DOHH2 (cell line): ENCODE measurements around the gene CHERP.

ENCODE experiments used
- H3F3A ChIP-seq: fragments of 200-600 bp; sonication (generic), shearing (Covaris generic); 2 replicates; pipeline ENCODE4 v1.6.0; 2016; ENCODE audit warnings: antibody characterized with exemption, mild to moderate bottlenecking; ENCODE audit not compliant: control insufficient read depth, insufficient read depth
- H3K27ac ChIP-seq: fragments of 200-600 bp; sonication (generic); 2 replicates; pipeline ENCODE4 v1.5.1; 2014; ENCODE audit warnings: low read depth, mild to moderate bottlenecking, low read length, moderate library complexity
- H3K27me3 ChIP-seq: fragments of 200-600 bp; sonication (generic); 2 replicates; pipeline ENCODE4 v1.6.1; 2014; ENCODE audit warnings: mild to moderate bottlenecking, low read length, mixed read lengths; ENCODE audit not compliant: control insufficient read depth
- H3K36me3 ChIP-seq: fragments of 200-600 bp; sonication (generic); 2 replicates; pipeline ENCODE4 v1.6.1; 2014; ENCODE audit warnings: mild to moderate bottlenecking, low read length, moderate library complexity, mixed read lengths; ENCODE audit not compliant: control insufficient read depth
- H3K4me1 ChIP-seq: fragments of 200-600 bp; sonication (generic); 2 replicates; pipeline ENCODE4 v1.6.1; 2014; ENCODE audit warnings: mild to moderate bottlenecking, low read length, mixed read lengths; ENCODE audit not compliant: control insufficient read depth
- H3K4me2 ChIP-seq: fragments of 200-600 bp; sonication (generic); 2 replicates; pipeline ENCODE4 v1.6.0; 2014; ENCODE audit warnings: mild to moderate bottlenecking, low read length, moderate library complexity
- H3K4me3 ChIP-seq: fragments of 200-600 bp; sonication (generic); 2 replicates; pipeline ENCODE4 v1.5.1; 2014; ENCODE audit warnings: mild to moderate bottlenecking, low read length, mixed read lengths
- H3K79me2 ChIP-seq: fragments of 200-600 bp; sonication (generic); 2 replicates; pipeline ENCODE4 v1.6.1; 2014; ENCODE audit warnings: mild to moderate bottlenecking, low read length, mixed read lengths; ENCODE audit not compliant: control insufficient read depth
- H3K9me2 ChIP-seq: fragments of 200-600 bp; sonication (generic); replicated peaks from 2 replicates; pipeline ENCODE4 v1.6.1; 2014; ENCODE audit warnings: mild to moderate bottlenecking, low read length, mixed read lengths; ENCODE audit not compliant: control insufficient read depth
- H3K9me3 ChIP-seq: fragments of 200-600 bp; sonication (generic); 2 replicates; pipeline ENCODE4 v1.6.1; 2014; ENCODE audit warnings: antibody characterized with exemption, low read length, mixed read lengths; ENCODE audit not compliant: control insufficient read depth, insufficient read depth
- H4K20me1 ChIP-seq: fragments of 200-600 bp; sonication (generic); 2 replicates; pipeline ENCODE4 v1.6.0; 2014; ENCODE audit warnings: low read depth, mild to moderate bottlenecking, antibody characterized with exemption, low read length, moderate library complexity; ENCODE audit not compliant: control insufficient read depth, insufficient read depth
- CTCF ChIP-seq: fragments of 200-600 bp; sonication (generic); IDR thresholded peaks from one replicate; pipeline ENCODE4 v1.5.1; 2014; ENCODE audit warnings: antibody characterized with exemption, mild to moderate bottlenecking, low read depth, low read length; ENCODE audit not compliant: poor library complexity, severe bottlenecking
- EZH2phosphoT487 ChIP-seq: fragments of 200-600 bp; sonication (generic); IDR thresholded peaks from 2 replicates; pipeline ENCODE4 v1.6.1; 2017; ENCODE audit warnings: borderline replicate concordance, mild to moderate bottlenecking, antibody characterized with exemption, low read length, moderate library complexity, mixed read lengths

Gene CHERP

DNA sequence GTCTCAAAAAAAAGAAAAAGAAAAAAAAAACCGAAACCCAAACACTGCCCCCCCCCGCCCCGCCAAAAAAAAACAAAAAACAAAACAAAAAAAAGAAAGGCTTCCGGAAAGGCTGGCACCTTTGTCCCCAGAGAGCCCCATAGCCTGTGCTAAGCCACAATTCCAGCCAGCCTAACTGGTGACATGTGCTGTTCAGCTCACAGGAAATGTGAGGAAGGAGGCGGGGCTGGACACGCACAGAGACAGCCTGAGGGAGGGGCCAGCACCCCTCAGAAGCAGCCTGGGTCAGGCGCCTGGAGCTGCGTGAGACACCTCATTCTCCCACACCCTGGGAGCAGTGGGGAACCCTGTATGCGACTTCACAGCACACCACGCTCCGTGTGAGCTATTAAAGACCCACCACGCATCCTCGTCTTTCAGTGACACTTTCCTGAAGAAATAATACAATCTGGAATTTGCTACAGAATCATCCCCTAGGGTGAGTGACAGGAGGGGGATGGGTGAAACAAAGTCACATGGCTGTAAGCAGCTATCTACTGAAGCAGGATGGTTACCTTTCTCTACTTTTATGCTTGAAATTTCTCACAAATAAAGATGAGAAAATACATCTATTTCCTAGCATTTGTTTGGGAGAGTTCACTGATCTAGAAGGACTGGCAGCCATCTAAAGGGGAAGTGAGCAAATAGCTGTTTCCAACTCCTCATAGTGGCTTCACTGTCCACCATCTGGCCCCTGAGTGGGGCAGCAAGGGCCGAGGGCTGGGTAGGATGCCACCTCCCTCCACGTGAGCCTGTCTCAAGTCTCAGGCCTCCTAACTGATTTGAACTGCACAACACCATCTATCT, 42.2 kb upstream of the CHERP start:
- Histone ChIP-seq H3K4me1 (peaks cover 79% of the 10 kb centered on the region), H4K20me1 (peaks cover 5% of the 10 kb centered on the region; the same call in 1 of the 2 replicates), H3K79me2 (peaks cover 96% of the 10 kb centered on the region), H3F3A (peaks cover 42% of the 10 kb centered on the region), H3K36me3 (peaks cover 57% of the 10 kb centered on the region), H3K9me2 (no peaks in the 10 kb centered on the region), H3K4me3 (peak overlapping the region; percentile 78), H3K9me3 (no peaks in the 10 kb centered on the region), H3K4me2 (peak overlapping the region; percentile 96), H3K27me3 (no peaks in the 10 kb centered on the region), H3K27ac (peak overlapping the region; percentile 96)
- no peak for TF ChIP-seq CTCF
- no peak for TF ChIP-seq EZH2phosphoT487

DNA sequence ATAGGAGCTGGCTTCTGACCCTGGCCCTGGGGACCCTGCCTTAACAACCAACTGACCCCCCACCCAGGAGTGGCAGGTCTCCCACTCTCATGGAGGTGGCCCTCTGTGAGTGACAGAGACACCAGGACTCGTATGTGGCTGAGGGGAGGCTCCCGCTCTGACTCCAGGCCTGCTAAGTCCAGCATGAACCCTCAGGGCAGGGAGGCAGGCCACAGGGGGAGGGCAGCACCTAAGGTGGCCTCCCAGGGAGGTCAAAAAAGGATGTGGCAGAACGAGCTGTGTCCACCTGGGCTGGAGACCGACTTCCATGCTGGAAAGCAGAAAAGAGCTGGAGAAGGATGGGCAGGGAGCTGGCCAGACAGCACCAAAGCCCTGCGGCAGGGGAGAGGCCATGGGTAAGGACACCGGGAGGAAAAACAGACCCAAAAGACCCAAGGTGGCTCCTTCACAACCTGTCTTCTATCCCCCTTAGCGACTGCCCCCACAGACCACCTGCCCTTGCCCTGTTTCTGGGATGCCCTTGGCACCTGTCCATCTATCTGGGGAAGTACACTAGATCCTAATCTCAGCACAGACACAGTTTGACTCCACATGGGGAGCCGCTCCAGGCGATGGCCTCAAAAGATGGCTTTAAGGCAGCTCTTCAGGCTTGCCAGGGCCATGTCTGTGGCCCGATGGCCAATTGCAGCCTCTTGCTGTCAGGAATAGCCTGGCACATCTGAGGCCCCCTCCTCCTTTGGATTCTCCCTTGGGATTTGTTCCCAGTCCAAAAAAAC, 40.4 kb upstream of the CHERP start:
- TF ChIP-seq EZH2phosphoT487 (no peak), CTCF (no peak)

GRCh38 chr19:16581971-16582343, 39.7 kb upstream of the CHERP start:
- H3F3A ChIP-seq = peaks cover 24% of the 10 kb centered on the region
- TF ChIP-seq EZH2phosphoT487 (no peak), CTCF (no peak)
- H3K27me3 ChIP-seq = no peaks in the 10 kb centered on the region
- peaks cover 68% of the 10 kb centered on the region for H3K36me3 ChIP-seq
- H3K9me2 ChIP-seq = no peaks in the 10 kb centered on the region
- H3K79me2 ChIP-seq = peaks cover 98% of the 10 kb centered on the region
- no peaks in the 10 kb centered on the region for H3K9me3 ChIP-seq
- H3K4me3 ChIP-seq = no peak overlapping the region
- peaks cover 54% of the 10 kb centered on the region for H3K4me1 ChIP-seq
- H3K27ac ChIP-seq = peak overlapping the region; percentile 1; the same call in 1 of the 2 replicates
- H4K20me1 ChIP-seq = peaks cover 5% of the 10 kb centered on the region; the same call in 1 of the 2 replicates
- H3K4me2 ChIP-seq = peak overlapping the region; percentile 14; the same call in 1 of the 2 replicates

More for the DNA sequence above, 40.4 kb upstream of the CHERP start:
- H3K27ac ChIP-seq = peak overlapping the region; percentile 96
- peak overlapping the region; percentile 78; the same call in 1 of the 2 replicates for H3K4me3 ChIP-seq
- peak overlapping the region; percentile 96 for H3K4me2 ChIP-seq
- H3F3A ChIP-seq = peaks cover 30% of the 10 kb centered on the region
- H4K20me1 ChIP-seq = peaks cover 5% of the 10 kb centered on the region; the same call in 1 of the 2 replicates
- peaks cover 61% of the 10 kb centered on the region for H3K4me1 ChIP-seq
- H3K79me2 ChIP-seq = peaks cover 97% of the 10 kb centered on the region
- no peaks in the 10 kb centered on the region for H3K9me2 ChIP-seq
- H3K27me3 ChIP-seq = no peaks in the 10 kb centered on the region
- H3K36me3 ChIP-seq = peaks cover 67% of the 10 kb centered on the region
- no peaks in the 10 kb centered on the region for H3K9me3 ChIP-seq
